HG03108 (cell line): ENCODE results near the gene DCC.

Experiments
- ATAC-seq: cut with Tn5 transposase; IDR thresholded peaks from one replicate; pipeline ENCODE4 v1.9.1; 2021; ENCODE audit warnings: moderate library complexity; ENCODE audit not compliant: unreplicated experiment

Gene DCC

DNA sequence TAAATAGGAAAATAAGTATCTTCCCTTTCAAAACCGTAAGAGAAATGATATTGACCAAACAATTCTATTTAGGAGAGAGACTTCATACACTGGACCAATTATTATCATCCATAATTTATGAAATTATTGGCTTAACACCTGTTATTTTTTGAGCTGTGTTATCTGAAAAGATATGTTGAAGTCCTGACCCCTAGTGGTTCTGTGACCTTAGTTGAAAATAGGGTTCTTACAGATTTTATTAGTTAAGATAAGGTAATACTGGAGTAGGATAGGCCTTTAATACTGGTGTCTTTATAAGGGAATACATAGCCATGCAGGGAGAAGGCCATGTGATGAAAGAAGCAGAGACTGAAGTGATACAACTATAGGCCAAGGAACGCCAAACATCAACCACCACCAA lies 659.6 kb downstream of the DCC start:
- no peak for ATAC-seq

DNA sequence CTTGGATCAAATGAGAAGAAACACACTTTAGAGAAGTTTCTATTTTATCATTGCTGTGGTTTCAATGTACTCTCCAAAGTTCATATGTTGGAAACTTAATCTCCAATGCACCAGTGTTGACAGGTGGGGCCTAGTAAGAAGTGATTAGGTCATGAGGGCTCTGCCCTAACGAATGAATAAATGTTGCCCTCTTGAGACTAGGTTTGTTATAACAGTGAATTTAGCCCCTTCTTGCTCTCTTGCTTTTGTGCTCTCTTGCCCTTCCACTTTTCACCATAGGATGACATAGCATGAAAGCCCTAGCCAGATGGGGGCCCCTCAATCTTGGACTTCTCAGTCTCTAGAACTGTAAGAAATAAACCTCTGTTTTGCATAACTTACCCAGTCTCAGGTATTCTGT lies 664.8 kb downstream of the DCC start:
- no peak for ATAC-seq

DNA sequence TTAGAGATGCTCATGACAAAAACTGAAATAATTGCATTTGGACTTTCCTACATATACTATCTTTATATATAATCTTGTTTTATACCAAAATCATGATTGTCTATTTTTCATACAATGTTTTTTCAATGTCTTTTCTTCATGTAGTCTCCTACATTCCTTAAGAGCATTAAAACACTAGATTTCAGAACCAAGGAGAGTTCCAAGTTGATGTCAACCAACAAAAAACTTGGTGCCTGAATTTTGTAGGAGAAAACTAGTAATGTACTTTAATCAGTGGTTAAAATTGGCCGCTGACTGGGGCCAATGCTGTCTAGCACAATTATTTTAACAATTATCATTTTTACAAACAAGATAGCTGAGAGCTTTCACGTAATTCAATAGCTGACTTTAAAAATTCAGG lies 678.8 kb downstream of the DCC start:
- no peak for ATAC-seq

DNA sequence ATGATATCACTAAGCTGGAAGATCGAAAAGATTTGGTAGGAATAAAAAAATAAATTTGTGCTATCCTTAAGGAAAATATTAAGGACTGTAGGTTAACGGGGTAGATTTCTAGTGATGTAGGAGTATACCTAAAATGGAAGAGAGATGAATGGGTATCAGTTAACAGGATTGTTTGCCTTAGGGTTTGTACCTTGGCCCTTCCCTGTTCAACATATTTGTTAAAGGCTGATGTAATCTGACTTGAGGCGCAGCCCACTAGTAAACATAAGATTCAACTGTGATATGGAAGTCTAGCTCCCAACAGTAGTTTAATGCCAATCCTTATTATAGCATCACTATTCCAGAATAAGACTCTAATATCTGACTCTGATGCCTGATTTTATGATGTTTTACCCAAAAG lies 685.2 kb downstream of the DCC start:
- ATAC-seq: no peak

DNA sequence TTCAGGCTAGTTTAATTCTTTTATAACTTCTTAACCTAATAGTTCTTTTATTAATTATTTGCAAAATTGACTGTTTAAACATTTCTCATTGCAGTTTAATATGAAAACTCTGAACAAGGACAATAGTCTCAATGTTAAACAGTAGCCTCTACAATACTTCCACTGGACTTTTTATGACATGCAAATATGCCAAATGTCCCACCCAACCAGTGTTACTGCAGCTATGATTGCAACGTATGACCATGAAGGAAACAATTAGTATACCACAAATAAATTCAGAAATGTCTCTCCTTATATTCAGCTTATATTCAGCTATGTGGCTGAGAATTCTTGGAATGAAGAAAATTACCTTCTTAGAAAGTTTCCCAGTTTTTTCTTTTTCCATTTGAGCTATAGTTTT lies 688.6 kb downstream of the DCC start:
- no peak for ATAC-seq

DNA sequence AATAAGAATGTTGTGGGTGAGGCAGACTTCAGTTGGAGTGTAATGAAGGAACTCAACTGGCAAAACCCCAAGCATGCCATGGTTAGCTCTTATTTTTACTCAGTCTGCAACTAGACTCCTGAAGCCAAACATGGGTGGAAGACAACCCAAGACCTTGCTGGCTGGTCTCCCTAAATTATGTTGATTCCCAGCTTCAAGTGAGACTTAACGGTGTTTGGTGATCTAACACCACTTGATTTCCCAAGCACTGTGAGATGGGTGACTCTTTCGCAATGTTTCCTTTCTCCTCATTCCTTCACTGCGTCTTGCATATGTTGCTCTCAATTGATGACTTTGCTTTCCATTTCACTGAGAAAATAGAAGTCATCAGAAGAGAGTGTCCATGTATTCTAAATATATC lies 693.1 kb downstream of the DCC start:
- no peak for ATAC-seq

DNA sequence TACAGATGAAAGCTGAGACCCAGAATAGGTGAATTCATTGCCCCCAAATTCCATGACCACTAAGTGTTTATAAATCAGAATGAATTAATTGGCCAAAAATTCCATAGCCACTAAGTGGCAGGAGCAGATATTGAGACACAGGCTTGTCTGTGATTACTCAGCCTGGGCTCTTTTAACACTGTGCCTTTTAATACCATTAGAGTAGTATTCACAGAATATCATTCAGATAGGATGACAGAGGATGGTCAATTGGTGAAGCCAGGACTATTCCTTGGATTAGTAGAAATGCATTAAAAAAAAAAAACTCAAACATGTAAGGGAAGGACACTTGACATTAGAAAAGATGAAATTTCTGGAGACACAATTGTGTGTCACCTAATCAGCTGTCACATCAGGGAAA lies 698.6 kb downstream of the DCC start:
- no peak for ATAC-seq

DNA sequence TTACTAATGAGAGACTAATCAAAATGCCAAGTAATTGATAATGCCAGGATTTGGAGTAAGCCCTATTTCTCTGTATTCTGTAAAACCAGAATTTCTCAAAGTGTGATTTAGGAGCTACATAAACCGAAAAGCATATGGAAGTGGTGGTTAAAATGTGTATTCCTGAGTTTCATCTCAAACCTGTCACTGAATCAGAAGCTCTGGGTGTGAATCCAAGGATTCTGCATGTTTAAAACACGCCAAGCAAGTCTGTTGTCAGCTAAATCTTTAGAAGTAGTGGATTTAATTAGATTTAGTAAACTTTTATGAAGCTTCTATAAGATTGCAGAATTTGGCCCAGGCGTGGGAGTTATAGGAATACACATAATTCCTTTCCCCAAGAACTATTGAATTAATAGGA lies 700.3 kb downstream of the DCC start:
- ATAC-seq: no peak

DNA sequence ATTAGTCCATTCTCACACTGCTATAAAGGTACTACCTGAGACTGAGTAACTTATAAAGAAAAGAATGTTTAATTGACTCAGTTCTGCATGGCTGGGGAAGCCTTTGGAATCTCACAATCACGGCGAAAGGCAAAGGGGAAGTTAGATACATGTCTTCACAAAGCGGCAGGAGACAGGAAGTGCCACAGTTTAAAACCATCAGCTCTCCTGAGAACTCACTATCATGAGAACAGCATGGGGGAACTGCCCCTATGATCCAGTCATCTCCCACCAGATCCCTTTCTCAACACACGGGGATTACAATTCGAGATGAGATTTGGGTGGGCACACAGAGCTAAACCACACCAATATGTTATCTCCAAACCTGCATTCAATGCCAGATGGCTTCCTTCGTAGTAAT lies 716.1 kb downstream of the DCC start:
- no peak for ATAC-seq

DNA sequence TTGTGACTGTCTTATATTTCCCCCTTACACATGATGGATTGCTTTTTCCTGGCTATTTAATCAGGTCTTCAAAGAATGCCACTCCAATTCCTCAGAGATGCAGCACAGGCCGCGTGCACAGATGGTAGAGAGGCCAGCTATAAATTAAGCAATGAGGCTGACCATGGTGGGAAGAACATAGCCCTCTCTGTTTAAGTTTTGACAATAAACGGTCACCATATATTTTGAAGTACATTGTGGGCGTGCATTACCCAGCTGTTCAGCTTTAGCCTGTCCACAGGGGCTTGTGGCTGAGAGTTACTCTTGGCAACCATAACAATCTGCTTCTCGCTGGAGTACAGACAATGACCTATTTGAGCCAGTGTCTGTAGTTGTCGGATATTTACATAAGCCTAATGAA lies 730.8 kb downstream of the DCC start:
- no peak for ATAC-seq

DNA sequence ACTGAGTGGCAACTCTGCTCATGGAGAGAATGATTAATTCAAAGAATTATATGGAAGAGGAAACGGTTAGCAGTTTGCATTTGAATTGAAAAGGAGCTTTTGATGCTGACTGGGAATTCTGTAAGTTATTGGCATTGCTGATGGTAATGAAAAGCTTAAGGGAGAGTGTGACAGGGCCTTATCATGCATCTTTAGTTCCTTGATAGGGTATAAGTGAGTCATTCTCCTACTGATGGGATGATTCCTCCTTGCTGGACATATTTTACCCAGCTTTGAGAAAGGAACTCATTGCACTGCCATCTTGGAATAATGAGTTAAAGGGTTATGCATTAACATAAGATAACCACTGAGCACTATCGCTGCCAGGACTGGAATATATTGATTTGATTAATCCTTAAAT lies 740.7 kb downstream of the DCC start:
- no peak for ATAC-seq

DNA sequence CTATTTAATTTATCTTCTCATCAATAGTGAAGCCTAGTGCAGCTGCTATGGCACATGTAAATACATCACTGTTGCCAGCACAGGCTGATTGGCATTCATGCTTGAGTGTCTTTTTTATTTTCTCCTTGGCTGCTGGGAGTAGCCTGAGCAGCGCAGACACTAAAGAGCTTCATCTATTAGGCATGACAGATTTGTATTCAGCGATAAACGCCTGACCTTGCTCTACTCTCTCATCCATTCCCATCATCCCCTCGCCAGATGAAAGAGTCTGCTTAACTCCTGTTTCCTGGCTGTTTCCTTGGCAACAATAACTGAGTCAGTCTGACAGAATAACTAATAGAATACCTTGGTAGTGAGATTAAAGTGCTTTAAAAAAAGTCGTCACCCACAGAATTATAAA lies 753.6 kb downstream of the DCC start:
- ATAC-seq: no peak

DNA sequence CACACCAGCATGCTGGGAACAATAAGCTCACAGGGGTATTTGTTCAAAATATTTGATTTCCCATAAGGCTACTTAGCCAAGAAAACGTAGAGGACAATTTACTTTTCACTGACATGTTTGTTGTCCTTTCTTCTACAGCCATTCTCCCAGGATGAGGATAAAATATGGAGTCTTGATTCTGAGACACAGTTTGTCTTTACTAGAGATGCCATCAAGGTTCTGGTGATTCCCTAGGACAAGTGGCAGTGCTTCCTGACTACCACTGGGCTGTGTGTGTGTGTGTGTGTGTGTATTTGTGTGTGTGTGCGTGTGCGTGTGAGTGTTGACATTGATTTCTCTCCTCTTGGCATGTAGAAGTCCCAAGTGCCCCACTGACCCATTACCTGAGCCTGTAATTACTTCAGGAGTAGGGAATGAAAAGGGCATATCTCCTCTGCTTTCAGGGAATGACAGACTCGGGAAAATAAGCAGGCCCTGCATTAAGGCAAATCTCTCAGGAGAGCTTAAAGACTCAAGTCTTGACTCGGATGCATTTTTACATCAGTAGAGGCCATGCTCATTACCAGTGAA lies 761.6 kb downstream of the DCC start:
- ATAC-seq: no peak

DNA sequence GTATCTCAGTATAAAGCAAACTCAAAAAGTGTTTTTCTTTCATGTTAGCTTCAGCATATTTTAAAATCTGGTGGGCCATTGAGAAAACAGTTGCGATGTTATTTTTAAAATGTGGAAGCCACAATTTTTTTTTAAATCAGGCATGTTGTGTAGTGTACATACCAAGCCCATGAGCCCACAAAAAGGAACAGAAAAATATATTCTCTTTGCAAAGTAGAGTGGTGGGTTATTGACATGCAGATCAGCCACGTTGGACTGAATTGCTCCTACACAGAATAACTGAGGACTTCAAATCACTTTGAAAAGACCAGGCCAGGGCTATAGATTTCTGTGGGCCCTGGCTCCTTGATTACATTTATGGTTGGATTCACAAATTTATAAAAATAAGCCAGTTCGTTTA lies 774.4 kb downstream of the DCC start:
- ATAC-seq: no peak

DNA sequence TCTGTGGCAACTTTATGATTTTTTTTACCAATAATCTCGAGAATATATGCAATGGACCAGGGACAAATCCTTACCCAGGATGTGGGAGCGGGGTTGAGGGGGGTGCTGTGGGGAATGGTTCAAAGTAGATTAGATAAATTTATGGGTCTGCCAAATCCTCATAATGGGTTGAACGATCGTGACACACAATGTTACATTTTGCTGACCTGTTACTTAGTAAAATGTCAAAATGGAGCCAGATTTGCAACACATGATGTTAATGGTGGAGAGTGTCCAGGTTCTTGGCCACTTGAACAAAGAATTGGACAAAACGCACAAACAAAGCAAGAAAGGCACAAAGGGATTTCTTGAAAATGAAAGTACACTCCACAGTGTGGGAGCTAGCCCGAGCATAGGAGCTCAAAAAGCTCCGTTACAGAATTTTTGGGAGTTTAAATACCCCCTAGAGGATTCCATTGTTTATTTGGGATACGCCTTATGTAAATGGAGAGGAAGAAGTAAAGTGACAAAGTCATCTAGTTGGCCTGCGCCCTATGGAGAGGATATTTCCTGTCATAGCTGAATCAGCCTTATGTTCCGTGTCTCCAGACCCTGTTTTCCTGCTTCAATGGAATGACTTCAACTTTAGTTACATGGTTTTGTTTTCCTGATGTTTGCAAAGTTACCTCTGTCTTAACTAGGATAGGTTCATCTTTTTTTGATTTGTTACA lies 776.0 kb downstream of the DCC start:
- no peak for ATAC-seq

DNA sequence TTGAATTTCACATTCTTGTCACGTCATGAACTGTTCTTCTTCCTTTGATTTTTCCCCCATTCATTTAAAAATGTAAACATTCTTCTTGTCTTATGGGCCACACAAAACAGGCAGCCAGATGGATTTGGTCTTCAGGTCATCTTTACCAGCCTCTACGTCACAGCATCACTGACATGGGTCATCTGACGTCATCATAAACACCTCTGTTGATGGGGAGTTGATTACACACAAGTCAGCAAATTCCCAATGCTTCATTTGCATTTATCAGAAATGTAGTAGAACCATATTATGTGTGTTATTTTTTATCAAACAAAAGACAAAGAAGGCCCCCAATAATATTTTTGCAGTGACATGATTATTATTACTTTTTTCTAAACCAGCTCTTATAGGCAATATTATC lies 777.9 kb downstream of the DCC start:
- ATAC-seq: no peak

DNA sequence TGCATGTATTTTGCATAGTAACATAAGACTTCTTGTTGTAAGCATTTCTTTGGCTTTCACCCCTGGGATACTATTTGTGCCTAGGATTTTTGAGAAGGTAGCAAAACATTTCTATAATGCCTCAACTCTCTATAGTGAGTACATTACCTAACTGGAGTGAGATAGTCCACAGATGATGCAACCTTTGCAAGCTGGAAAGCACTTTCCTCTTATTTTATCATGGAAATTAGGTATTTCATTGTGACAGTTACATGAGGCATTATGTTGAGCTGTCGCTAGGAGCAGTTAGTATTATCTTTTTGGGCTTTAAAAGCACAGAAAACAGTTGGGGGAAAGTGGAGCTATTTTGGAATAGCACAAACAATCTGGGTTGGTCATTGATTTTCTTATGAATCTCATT lies 786.2 kb downstream of the DCC start:
- ATAC-seq: no peak

DNA sequence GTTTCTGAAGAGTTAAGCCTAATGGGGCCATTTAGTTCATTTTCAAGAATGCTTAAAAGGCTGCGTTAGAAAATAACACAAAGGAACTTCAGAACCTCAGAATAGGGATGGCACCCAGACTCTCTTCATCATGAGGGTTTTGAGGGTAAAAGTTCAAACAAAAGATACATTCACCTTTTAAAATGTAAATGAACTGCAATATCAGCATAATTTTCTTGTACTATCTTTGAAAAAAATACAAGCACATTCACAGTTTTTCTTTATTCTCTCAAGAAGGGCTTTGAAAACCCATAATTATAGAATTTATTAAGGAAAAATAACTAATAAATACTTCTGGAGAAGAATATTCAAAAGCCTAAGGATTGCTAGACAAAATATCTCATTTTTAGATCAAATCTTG lies 791.0 kb downstream of the DCC start:
- ATAC-seq: no peak

DNA sequence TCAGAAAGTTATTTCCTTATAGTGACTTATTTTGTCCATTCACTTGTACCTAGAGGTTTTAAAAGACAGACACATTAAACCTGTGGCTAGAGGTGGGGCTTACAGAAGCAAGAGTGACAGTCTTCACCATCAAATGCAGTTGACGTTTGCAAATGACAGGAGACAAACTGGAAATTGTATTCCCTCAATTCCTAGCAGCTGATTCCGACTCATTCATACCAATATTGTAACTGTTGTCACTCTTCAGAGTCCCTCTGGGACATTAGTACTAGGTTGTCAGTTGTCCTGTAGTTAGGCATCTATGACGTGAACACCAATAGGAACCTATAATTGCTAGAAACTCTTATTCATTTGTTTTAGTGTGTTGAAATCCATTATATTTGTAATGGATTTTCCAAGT lies 794.7 kb downstream of the DCC start:
- no peak for ATAC-seq

DNA sequence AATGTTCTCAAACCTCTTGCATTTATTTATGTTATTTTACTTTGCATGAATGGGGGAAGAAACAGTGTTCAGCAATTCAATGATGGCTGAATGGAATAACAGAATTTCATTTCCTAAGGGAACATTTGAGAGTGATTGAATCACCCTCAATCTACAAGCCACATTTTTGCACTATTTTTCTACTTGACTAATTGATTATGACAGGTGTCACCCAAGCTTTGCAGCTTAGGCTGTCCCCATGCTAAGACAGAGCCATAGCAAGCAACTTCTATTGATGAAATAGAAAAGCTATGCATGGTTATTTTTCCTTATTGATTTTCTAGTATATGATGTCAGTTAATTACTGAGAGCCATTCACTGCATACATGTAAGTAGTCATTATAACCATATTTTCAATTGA lies 795.7 kb downstream of the DCC start:
- no peak for ATAC-seq

DNA sequence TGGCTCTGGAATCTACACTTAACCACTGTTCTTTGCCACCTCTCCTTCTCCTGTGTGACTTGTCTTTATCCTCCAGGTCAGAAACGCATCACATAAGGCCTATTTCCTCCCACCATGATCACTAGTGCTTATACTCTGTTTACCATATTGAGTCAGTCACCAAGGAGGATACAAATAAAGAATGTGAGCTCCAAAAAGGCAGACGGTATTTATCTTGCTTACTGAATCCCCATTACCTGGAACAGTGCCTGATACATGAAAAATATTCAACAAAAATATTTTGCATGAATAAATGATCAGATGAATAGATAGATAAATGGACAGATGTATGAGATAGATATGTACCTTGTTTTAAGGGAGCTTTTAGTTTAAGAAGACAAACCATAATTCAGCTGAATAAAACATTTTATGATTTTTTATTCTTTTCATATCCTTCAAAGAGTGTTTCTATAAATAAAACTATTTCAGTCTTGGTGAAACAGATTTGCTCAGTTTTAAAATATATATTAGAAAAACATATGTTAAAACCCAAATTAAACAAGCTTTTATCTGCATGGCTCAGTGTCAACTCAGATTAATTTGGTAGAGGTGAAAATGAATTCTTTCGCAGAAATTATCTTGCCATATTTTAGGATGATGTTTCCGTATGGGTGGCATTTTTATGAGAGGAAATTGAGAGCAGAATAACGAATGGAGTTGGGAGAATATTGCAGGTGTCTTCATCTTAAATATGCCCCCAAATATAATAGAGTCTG lies 799.9 kb downstream of the DCC start:
- ATAC-seq: no peak

DNA sequence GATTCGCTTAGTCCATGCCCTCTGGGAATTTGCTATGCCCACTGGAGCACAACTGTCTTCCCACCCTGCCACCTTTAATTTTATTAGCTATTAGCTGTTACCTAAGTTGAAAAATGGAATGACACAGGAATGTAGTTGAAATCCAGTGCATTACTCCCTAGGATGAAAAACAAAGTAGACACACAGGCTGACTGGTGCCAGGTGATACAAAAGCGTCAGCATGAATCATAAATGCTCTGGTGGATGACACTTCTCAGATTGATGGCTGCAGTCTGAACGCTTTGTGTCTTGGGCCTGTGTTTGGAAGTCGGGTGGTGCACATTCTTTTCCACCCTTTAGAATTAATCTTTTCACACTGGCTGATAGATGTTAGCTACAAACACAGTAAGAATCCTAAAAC lies 802.0 kb downstream of the DCC start:
- ATAC-seq: no peak

DNA sequence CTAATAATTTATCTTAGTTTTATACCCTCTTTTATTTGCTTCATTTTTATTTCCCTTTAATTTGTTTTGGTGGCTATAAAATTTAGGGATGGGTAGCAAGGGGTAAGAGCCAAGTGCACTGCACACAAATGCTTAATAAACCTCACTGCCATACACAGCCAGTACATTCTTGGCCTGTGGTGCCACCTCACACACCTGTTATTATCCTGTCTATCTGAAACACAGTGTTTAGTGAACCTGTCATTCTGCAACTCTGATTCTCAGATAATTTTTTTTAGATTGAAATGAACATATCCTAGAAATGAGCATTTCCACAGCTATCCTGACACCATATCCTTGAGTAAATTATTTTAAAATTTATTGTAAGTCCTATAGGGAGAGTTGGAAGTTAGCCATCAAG lies 807.5 kb downstream of the DCC start:
- ATAC-seq: no peak
